Activated CD8-positive, alpha-beta T cell treated with anti-CD3 and anti-CD28 coated beads for 36 hours (primary cell): ENCODE data around the gene KLRF1. TPM values are rescaled to one million over a fixed set of nuclear protein-coding genes. Genes with fewer than 3 reads are reported as not detected.

Source experiments
- ATAC-seq: fragments of 200-7000 bp; cut with Tn5 transposase; one replicate; pipeline ENCODE4 v1.10.0; 2021; ENCODE audit warnings: mild to moderate bottlenecking, moderate library complexity
- CTCF ChIA-PET: fragments of 350-600 bp; sonication (Branson Sonifier 250); formaldehyde crosslinking; loops from one replicate; lab custom pipeline; 2021; ENCODE audit warnings: antibody characterized with exemption; lab: Charles Lee
- POLR2A ChIA-PET: fragments of 350-600 bp; sonication (Branson Sonifier 250); formaldehyde crosslinking; loops from one replicate; lab custom pipeline; 2021; ENCODE audit warnings: antibody characterized with exemption; lab: Charles Lee
- DNase-seq: peaks from one replicate; pipeline ENCODE4 v3.0.0-alpha.2; 2020
- H3K27ac Mint-ChIP-seq: one replicate; pipeline ENCODE4 v1.8.0; 2021; ENCODE audit warnings: mild to moderate bottlenecking, mixed read lengths
- H3K27me3 Mint-ChIP-seq: one replicate; pipeline ENCODE4 v1.8.0; 2021; ENCODE audit warnings: mixed read lengths
- H3K36me3 Mint-ChIP-seq: one replicate; pipeline ENCODE4 v1.8.0; 2021; ENCODE audit warnings: low read depth, mixed read lengths
- H3K4me1 Mint-ChIP-seq: one replicate; pipeline ENCODE4 v1.8.0; 2021; ENCODE audit warnings: low read depth, mixed read lengths
- H3K4me3 Mint-ChIP-seq: one replicate; pipeline ENCODE4 v1.8.0; 2021; ENCODE audit warnings: mild to moderate bottlenecking, moderate library complexity, mixed read lengths
- H3K9me3 Mint-ChIP-seq: one replicate; pipeline ENCODE4 v1.8.0; 2021; ENCODE audit warnings: mixed read lengths
- intact Hi-C: fragments of 100-400 bp; cut with micrococcal nuclease; formaldehyde crosslinking; loops from one replicate; pipeline ENCODE4 v1.10.0; 2022
- total RNA-seq, 2 experiments: library from RNA; stranded (reverse); gene quantifications; one replicate each; pipeline ENCODE4 v1.2.3, GENCODE V29; 2021
- TF ChIP-seq, protein P1 (sequence below): fragments of 200-600 bp; IDR thresholded peaks from one replicate; pipeline ENCODE4 v1.8.0; 2022; ENCODE audit warnings: antibody characterized with exemption, mild to moderate bottlenecking

The KLRF1 gene
- total RNA-seq, 2 experiments from 2014 or later: not detected

DNA sequence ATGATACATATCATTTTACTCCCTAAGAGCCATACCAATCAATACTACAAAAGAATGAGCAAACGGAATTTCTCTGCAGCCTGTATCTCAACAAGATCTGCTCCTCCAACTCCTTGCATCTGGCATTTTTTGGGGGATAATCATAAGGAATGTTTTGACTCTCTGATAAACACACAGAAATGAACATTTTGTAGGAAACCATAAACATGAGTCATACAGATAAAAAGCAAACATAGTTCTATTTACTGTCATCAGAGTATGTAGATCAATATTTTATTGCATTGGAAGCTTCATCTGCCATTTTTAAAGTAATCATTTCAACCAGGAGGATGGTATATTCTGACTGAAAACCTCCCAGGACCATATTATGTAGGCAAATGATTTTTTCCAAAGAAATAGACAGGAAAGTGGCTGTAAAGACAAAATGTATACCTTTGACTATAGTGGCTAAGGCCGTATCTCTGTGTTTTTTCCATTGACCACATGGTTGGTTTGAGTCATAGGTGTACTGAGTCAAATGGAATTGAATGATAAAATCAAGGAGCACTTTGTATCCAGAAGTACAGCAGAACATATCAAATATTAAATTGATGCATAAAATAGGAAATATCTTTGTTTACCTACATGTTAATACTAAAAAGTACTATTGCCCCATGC, 34.2 kb upstream of the KLRF1 start:
- peak; percentile 28 for ATAC-seq
- Mint-ChIP-seq H3K27ac (peak overlapping the region; percentile 86), H3K4me3 (peak overlapping the region; percentile 74), H3K4me1 (peaks cover 73% of the 10 kb centered on the region), H3K27me3 (no peaks in the 10 kb centered on the region), H3K36me3 (peaks cover 2% of the 10 kb centered on the region), H3K9me3 (peaks cover 10% of the 10 kb centered on the region)
- ChIA-PET CTCF (interaction anchor here (0.9 to 1.5 kb wide), 7 partner anchors 10 to 45 kb away, joined by 3 to 6 read pairs (median 4); partner anchors contain the start of gene CD69), POLR2A (interaction anchor here (0.8 to 4.0 kb wide), 4 partner anchors 31 to 143 kb away, joined by 3 to 18 read pairs (median 6); partner anchors contain the start of gene CD69)
- DNase-seq: no peak
- TF ChIP-seq, protein P1, sequence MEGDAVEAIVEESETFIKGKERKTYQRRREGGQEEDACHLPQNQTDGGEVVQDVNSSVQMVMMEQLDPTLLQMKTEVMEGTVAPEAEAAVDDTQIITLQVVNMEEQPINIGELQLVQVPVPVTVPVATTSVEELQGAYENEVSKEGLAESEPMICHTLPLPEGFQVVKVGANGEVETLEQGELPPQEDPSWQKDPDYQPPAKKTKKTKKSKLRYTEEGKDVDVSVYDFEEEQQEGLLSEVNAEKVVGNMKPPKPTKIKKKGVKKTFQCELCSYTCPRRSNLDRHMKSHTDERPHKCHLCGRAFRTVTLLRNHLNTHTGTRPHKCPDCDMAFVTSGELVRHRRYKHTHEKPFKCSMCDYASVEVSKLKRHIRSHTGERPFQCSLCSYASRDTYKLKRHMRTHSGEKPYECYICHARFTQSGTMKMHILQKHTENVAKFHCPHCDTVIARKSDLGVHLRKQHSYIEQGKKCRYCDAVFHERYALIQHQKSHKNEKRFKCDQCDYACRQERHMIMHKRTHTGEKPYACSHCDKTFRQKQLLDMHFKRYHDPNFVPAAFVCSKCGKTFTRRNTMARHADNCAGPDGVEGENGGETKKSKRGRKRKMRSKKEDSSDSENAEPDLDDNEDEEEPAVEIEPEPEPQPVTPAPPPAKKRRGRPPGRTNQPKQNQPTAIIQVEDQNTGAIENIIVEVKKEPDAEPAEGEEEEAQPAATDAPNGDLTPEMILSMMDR: no peak
- intact Hi-C loops: loop anchor here (5.0 kb wide), 1 partner anchor 141 kb away; no protein-coding TSS in a partner anchor

- ChIA-PET CTCF (interaction anchor here (10.7 kb wide), 1 partner anchor 42 kb away, joined by 791 read pairs; the partner anchor contains the start of gene CD69), POLR2A (interaction anchor here (0.7 to 10.2 kb wide), 9 partner anchors 18 to 146 kb away, joined by 3 to 501 read pairs (median 11); partner anchors contain the start of genes CD69, CLEC2B and CLEC2D)
Measured at GRCh38 chr12:9793779-9794395, 33.4 kb upstream of the KLRF1 start.

DNA sequence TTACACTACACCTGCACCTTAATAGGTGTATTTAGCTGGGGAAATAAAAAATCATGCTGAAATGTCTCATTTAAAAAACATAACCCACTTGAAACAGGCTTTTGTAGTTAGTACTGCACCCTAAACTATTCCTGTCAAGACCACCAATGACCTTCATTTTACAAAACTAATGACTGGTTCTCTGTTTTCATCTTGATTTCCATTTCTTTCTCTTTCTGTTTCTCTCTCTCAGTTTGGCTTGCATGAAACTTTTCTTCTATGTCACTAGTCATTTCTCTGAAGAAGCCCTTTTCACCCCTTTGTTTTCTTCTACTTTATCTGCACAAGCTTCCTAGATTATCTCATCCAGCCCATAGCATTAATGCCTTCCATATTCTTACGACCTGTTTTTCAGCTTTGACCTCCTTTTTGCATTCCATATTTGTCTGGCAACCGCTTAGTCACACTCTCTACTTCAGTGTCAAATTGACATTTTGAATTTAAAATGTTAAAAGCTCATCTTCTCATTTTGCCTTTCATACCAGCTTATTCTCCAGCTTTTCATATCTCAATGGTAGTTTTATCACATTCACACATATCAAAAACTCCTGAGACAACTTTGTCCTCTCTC, 32.7 kb upstream of the KLRF1 start:
- intact Hi-C loops: loop anchor here (1.0 to 5.0 kb wide), 3 partner anchors 33 to 142 kb away; partner anchors contain the start of gene CLEC2B
- peak overlapping the region; percentile 86 for H3K27ac Mint-ChIP-seq
- CTCF ChIA-PET: interaction anchor here (10.7 kb wide), 1 partner anchor 43 kb away, joined by 791 read pairs; the partner anchor contains the start of gene CD69
- no peaks in the 10 kb centered on the region for H3K27me3 Mint-ChIP-seq
- DNase-seq (no peak), ATAC-seq (peak; percentile 54)
- H3K4me3 Mint-ChIP-seq: peak overlapping the region; percentile 74
- POLR2A ChIA-PET: interaction anchor here (0.7 to 10.2 kb wide), 12 partner anchors 17 to 147 kb away, joined by 3 to 501 read pairs (median 4); partner anchors contain the start of genes CD69, CLEC2B and CLEC2D
- peaks cover 8% of the 10 kb centered on the region for H3K9me3 Mint-ChIP-seq
- H3K4me1 Mint-ChIP-seq: peaks cover 71% of the 10 kb centered on the region
- peaks cover 2% of the 10 kb centered on the region for H3K36me3 Mint-ChIP-seq
- TF ChIP-seq, protein P1: no peak

More at GRCh38 chr12:9793779-9794395, 33.4 kb upstream of the KLRF1 start:
- intact Hi-C loops: loop anchor here (1.0 to 5.0 kb wide), 2 partner anchors 33 to 142 kb away; no protein-coding TSS in a partner anchor
- peak overlapping the region; percentile 74 for H3K4me3 Mint-ChIP-seq
- H3K27me3 Mint-ChIP-seq: no peaks in the 10 kb centered on the region
- TF ChIP-seq, protein P1: no peak
- H3K9me3 Mint-ChIP-seq: peaks cover 8% of the 10 kb centered on the region
- no peak for ATAC-seq
- DNase-seq: no peak
- H3K36me3 Mint-ChIP-seq: peaks cover 2% of the 10 kb centered on the region
- peaks cover 71% of the 10 kb centered on the region for H3K4me1 Mint-ChIP-seq
- H3K27ac Mint-ChIP-seq: peak overlapping the region; percentile 86

DNA sequence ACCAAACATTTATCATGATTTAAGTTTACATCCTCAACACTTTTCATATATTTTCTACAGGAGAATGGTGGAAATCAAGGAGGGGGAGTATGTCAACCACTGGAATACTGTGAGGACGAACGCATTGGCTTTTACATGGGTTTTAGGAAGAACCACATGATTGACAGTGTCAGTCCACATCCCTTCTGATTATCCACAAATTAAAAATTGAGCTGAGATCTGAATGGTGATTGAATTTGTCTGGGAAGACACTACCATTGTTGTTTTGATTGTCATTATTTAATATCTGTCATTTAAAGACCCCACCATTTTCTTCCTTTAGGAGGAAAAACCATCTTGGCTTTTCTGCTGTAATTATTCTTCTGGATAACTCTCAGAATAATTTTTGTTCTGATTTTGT, 31.3 kb upstream of the KLRF1 start:
- TF ChIP-seq, protein P1: no peak
- Mint-ChIP-seq H3K4me1 (peaks cover 66% of the 10 kb centered on the region), H3K4me3 (peak overlapping the region; percentile 74), H3K27ac (peak overlapping the region; percentile 86), H3K27me3 (no peaks in the 10 kb centered on the region), H3K9me3 (peaks cover 1% of the 10 kb centered on the region), H3K36me3 (no peaks in the 10 kb centered on the region)
- intact Hi-C loops: loop anchor here (5.0 kb wide), 1 partner anchor 71 kb away; the partner anchor contains the start of gene CLEC2B
- CTCF ChIA-PET: interaction anchor here (1.0 to 10.7 kb wide), 4 partner anchors 19 to 134 kb away, joined by 3 to 791 read pairs (median 32); partner anchors contain the start of genes CD69 and CLEC2B
- no peak for ATAC-seq
- POLR2A ChIA-PET: interaction anchor here (0.9 to 10.2 kb wide), 7 partner anchors 40 to 148 kb away, joined by 3 to 501 read pairs (median 18); partner anchors contain the start of genes CD69 and CLEC2D
- DNase-seq: no peak
